Ectodermal cell (in vitro differentiated cells): ENCODE measurements around the gene KCNK18.

Experiments
- H3K27ac ChIP-seq: 2 replicates; pipeline ENCODE4 v1.7.0; 2013; ENCODE audit warnings: mild to moderate bottlenecking, low read depth, low read length; ENCODE audit not compliant: insufficient read depth, poor library complexity, severe bottlenecking
- H3K27me3 ChIP-seq: 2 replicates; pipeline ENCODE4 v1.7.0; 2013; ENCODE audit warnings: mild to moderate bottlenecking, low read length; ENCODE audit not compliant: insufficient read depth, control insufficient read depth, poor library complexity, severe bottlenecking
- H3K36me3 ChIP-seq: one replicate; pipeline ENCODE4 v1.7.0; 2013; ENCODE audit warnings: low read length; ENCODE audit not compliant: control insufficient read depth, insufficient read depth
- H3K4me1 ChIP-seq: one replicate; pipeline ENCODE4 v1.7.0; 2013; ENCODE audit warnings: low read length; ENCODE audit not compliant: control insufficient read depth, insufficient read depth
- H3K4me3 ChIP-seq: 2 replicates; pipeline ENCODE4 v1.7.0; 2013; ENCODE audit warnings: low read depth, low read length, control low read depth; ENCODE audit not compliant: insufficient read depth
- H3K9me3 ChIP-seq: 2 replicates; pipeline ENCODE4 v1.7.0; 2013; ENCODE audit warnings: mild to moderate bottlenecking, low read length, moderate library complexity; ENCODE audit not compliant: control insufficient read depth
- WGBS, 2 experiments: methylation state at CpG; one replicate each; pipeline ENCODE4 v1.1.7; 2013; ENCODE audit warnings: missing lambda C conversion rate in 2 of 2; 5-methylcytosine and 5-hydroxymethylcytosine counted together

The KCNK18 gene

GRCh38 chr10:117250411-117250810, 53.1 kb downstream of the KCNK18 start:
- no peak overlapping the region for H3K27ac ChIP-seq
- H3K27me3 ChIP-seq = peaks cover 3% of the 10 kb centered on the region
- no peaks in the 10 kb centered on the region for H3K36me3 ChIP-seq
- peaks cover 7% of the 10 kb centered on the region for H3K4me1 ChIP-seq
- 61 to 63% methylated on average over 7 of the region's 7 CpGs for WGBS, 2 experiments
- no peaks in the 10 kb centered on the region for H3K9me3 ChIP-seq
- no peak overlapping the region for H3K4me3 ChIP-seq

DNA sequence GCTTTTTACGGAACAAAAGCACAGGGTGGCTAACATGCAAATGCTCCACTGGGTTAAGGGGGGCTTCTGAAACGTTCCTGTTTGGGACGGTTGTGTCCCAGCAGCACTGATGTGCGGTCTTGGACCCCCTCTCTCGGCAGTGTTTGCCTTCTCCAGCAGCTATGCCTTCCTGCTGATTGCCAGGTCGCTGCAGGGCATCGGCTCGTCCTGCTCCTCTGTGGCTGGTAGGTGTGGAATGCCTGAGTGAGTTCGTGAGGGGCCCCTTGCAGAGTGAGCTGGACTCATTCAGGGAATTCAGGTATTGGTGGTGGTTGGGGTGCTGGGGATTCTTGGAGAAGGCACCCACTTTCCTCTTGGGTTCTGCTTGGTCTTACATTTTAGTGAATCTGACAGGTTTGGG, 56.6 kb downstream of the KCNK18 start:
- peaks cover 7% of the 10 kb centered on the region for H3K4me1 ChIP-seq
- 78 to 80% methylated on average over 9 of the region's 9 CpGs for WGBS, 2 experiments
- H3K27ac ChIP-seq = no peak overlapping the region
- no peak overlapping the region for H3K4me3 ChIP-seq
- H3K36me3 ChIP-seq = no peaks in the 10 kb centered on the region
- no peaks in the 10 kb centered on the region for H3K9me3 ChIP-seq
- peaks cover 3% of the 10 kb centered on the region for H3K27me3 ChIP-seq

GRCh38 chr10:117254338-117254737, 57.0 kb downstream of the KCNK18 start:
- H3K36me3 ChIP-seq = no peaks in the 10 kb centered on the region
- H3K4me1 ChIP-seq = peaks cover 7% of the 10 kb centered on the region
- H3K27ac ChIP-seq = no peak overlapping the region
- no peaks in the 10 kb centered on the region for H3K9me3 ChIP-seq
- no peak overlapping the region for H3K4me3 ChIP-seq
- peaks cover 3% of the 10 kb centered on the region for H3K27me3 ChIP-seq
- WGBS, 2 experiments = 81 to 84% methylated on average over 9 of the region's 9 CpGs

DNA sequence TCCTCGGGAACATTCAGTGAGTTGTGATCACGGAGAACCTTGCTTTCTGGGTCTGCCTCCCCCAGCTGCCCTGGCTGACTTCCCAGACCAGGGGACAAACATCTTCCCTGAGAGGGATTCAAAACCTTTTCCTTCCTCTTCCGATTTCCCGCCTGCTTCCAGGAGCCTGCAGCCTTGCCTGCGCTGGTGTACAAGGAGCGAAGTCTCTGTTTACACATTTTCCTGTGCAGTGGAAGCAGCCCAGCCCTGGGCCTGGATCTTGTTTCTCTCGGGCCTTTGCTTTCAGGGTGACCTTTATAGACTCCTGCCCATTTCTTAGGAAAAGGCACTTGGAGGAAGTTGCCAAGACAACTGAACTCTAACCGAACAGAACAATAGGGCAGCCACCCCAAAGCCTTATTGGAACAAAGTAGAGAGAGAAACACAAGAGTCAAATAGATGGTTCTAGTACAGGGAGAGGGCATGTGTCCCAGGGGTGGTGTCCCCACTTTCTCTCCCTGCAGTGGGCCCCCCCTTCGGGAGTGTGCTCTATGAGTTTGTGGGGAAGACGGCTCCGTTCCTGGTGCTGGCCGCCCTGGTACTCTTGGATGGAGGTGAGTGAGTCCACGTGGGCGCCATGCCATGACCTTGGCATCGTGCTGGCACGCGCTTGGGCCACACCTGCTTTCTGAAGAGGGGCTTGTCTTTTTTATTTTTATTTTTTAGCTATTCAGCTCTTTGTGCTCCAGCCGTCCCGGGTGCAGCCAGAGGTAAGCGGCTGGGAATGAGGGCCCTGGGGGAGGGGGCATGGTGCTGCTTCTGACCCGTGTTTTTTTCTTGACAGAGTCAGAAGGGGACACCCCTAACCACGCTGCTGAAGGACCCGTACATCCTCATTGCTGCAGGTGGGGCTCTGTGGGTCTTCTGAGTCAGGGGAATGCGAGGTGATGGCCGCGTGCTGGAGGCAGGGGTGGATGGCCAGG, 57.8 kb downstream of the KCNK18 start:
- Histone ChIP-seq H3K9me3 (no peaks in the 10 kb centered on the region), H3K27me3 (peaks cover 3% of the 10 kb centered on the region), H3K36me3 (no peaks in the 10 kb centered on the region), H3K4me3 (no peak overlapping the region), H3K27ac (no peak overlapping the region), H3K4me1 (peaks cover 11% of the 10 kb centered on the region)
- 90% methylated on average over 26 of the region's 26 CpGs for WGBS, 2 experiments

DNA sequence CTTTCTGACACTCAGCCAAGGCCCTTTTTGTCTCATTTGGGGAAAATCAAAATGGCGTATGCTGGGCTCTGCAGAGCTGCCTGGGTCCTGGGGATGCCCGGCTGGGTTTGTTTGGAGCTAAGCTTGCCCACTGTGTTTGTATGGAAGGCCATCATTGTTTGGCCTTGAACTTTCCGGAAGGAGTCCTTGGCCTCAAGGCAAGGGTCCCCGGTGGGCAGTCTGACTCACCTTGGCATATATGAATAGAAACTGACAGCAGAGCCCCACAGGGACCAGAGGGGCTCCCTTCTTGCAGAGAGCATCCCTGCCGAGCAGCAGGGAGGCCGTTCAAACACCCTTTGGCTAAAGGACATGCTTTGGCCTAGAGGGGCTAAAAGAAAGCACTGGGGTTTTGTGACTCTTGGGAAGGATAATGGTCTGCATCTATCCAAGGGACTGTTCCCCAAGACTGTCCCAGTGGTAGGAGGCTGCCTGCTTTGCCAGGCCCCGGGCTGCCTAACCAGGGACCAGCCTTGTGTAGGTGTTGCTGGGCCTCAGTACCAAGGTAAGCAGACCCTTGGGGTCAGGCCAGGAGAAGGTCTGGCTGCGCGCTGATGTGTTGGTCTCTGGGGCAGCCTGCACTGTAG, 58.7 kb downstream of the KCNK18 start:
- 91% methylated on average over 9 of the region's 9 CpGs for WGBS, 2 experiments
- Histone ChIP-seq H3K9me3 (no peaks in the 10 kb centered on the region), H3K27me3 (no peaks in the 10 kb centered on the region), H3K4me3 (no peak overlapping the region), H3K36me3 (no peaks in the 10 kb centered on the region), H3K27ac (no peak overlapping the region), H3K4me1 (peaks cover 11% of the 10 kb centered on the region)

DNA sequence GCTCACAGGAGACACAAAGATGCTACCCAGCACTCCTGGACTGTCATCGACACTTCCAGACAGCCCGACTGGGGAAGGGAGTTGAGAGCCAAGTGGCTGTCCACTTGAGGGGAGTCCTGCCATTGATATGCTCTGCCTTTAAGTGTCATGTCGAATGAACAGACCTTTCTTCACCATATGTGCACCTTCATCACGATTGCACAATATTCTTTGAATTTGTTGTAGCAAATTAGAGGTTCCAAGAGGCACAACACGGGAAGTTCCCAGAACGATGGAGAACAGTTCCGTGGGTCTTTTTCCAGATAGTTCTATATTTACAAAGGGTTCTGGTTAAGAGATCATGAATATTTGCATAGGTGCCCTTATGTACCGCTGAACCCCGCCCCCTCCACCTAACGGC, 59.6 kb downstream of the KCNK18 start:
- H3K4me3 ChIP-seq = no peak overlapping the region
- H3K36me3 ChIP-seq = no peaks in the 10 kb centered on the region
- no peaks in the 10 kb centered on the region for H3K9me3 ChIP-seq
- WGBS, 2 experiments = 86 to 87% methylated on average over 10 of the region's 10 CpGs
- no peak overlapping the region for H3K27ac ChIP-seq
- peaks cover 8% of the 10 kb centered on the region for H3K4me1 ChIP-seq
- no peaks in the 10 kb centered on the region for H3K27me3 ChIP-seq

DNA sequence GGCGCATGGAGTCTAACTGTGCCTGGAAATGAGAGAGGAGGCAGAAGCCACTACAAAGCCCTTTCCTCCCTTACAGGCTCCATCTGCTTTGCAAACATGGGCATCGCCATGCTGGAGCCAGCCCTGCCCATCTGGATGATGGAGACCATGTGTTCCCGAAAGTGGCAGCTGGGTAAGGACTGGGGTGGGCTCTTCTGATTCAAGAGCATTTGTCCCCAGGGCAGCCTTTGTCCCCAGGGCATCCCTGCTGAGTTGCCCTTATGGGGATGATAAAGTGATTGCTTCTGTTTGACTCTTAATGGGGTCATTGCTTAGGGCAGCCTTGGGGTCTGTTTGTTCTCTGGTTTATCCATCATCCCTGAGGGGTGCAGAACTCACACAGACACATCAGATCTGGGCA, 60.4 kb downstream of the KCNK18 start:
- Histone ChIP-seq H3K9me3 (no peaks in the 10 kb centered on the region), H3K27ac (no peak overlapping the region), H3K4me3 (no peak overlapping the region), H3K27me3 (no peaks in the 10 kb centered on the region), H3K4me1 (peaks cover 8% of the 10 kb centered on the region), H3K36me3 (no peaks in the 10 kb centered on the region)
- WGBS, 2 experiments = 75 to 76% methylated on average over 3 of the region's 3 CpGs

DNA sequence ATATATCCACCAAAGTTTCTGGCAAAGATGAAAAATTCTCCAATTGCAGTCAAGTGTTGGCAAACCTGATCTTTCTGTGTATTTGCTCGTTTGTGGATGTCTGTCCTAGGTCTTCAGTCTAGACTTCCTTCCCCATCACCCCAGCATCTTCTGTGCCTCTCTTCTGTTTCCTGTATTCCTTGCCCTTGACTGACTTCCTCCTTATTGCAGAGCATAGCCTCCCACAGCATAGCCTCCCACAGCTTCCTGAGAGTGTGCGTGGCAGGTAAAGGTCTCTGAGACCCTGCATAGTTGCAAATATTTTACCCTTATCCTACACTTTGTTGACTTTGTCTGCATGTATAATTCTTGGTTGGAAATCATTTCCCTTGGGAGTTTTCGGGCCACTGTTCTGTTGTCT, 62.0 kb downstream of the KCNK18 start:
- H3K27me3 ChIP-seq = no peaks in the 10 kb centered on the region
- WGBS, 2 experiments = 88 to 89% methylated on average over 2 to 3 of the region's 3 CpGs
- no peaks in the 10 kb centered on the region for H3K9me3 ChIP-seq
- H3K36me3 ChIP-seq = no peaks in the 10 kb centered on the region
- no peak overlapping the region for H3K4me3 ChIP-seq
- peaks cover 8% of the 10 kb centered on the region for H3K4me1 ChIP-seq
- no peak overlapping the region for H3K27ac ChIP-seq
